IMR-90 (cell line): ENCODE measurements around the gene VCL. TPM values are rescaled to one million over a fixed set of nuclear protein-coding genes. Genes with fewer than 3 reads are reported as not detected.
A peak's percentile ranks its signal among the peaks of the same experiment; 100 is the strongest.

Experiments
- ATAC-seq: fragments of 200-7000 bp; cut with Tn5 transposase; 2 replicates; pipeline ENCODE4 v1.9.1; 2020; ENCODE audit warnings: low read depth, mild to moderate bottlenecking, moderate library complexity
- BruUV-seq: library from RNA; stranded (reverse); fragments of 400-500 nt; replicated peaks from 2 replicates; lab custom pipeline; 2021; lab: Mats Ljungman, UMichigan
- CTCF ChIA-PET: fragments of 300-600 bp; formaldehyde crosslinking; extraction: SDS; loops from one replicate; lab custom pipeline; 2021; ENCODE audit warnings: antibody characterized with exemption; lab: Yijun Ruan, JAX
- POLR2A ChIA-PET: fragments of 300-600 bp; sonication (Branson Sonifier 250); formaldehyde crosslinking; loops from one replicate; lab custom pipeline; 2022; ENCODE audit warnings: antibody characterized with exemption; ENCODE audit not compliant: unreplicated experiment; lab: Charles Lee
- DNase-seq: peaks from one replicate; pipeline ENCODE4 v3.0.0; 2013
- H2AFZ ChIP-seq: replicated peaks from 2 replicates; pipeline ENCODE3; 2013; ENCODE audit warnings: low read length, mild to moderate bottlenecking; ENCODE audit not compliant: poor library complexity
- H2AK5ac ChIP-seq: 2 replicates; pipeline ENCODE4 v1.6.1; 2013; ENCODE audit warnings: low read depth, low read length, inconsistent platforms
- H2AK9ac ChIP-seq: replicated peaks from 2 replicates; pipeline ENCODE3; 2013; ENCODE audit warnings: mild to moderate bottlenecking, low read depth, low read length, moderate library complexity; ENCODE audit not compliant: poor library complexity
- H2BK120ac ChIP-seq: 2 replicates; pipeline ENCODE4 v1.6.1; 2013; ENCODE audit warnings: low read depth, low read length, inconsistent platforms
- H2BK15ac ChIP-seq: 3 replicates; pipeline ENCODE4 v1.6.1; 2013; ENCODE audit warnings: low read depth, low read length, inconsistent platforms
- H2BK20ac ChIP-seq: 2 replicates; pipeline ENCODE4 v1.6.1; 2013; ENCODE audit warnings: low read depth, mild to moderate bottlenecking, inconsistent platforms, low read length, moderate library complexity
- H2BK5ac ChIP-seq: 2 replicates; pipeline ENCODE4 v1.6.1; 2013; ENCODE audit warnings: mild to moderate bottlenecking, low read depth, low read length, inconsistent platforms; ENCODE audit not compliant: poor library complexity, severe bottlenecking
- H3K14ac ChIP-seq: replicated peaks from 2 replicates; pipeline ENCODE4 v1.6.1; 2013; ENCODE audit warnings: low read depth, low read length, inconsistent platforms
- H3K18ac ChIP-seq: 2 replicates; pipeline ENCODE4 v1.6.1; 2013; ENCODE audit warnings: low read depth, low read length, control low read depth
- H3K23ac ChIP-seq: 2 replicates; pipeline ENCODE4 v1.6.1; 2013; ENCODE audit warnings: low read depth, low read length, inconsistent platforms
- H3K27ac ChIP-seq: 2 replicates; pipeline ENCODE4 v1.5.1; 2013; ENCODE audit warnings: mild to moderate bottlenecking, control low read depth, low read length; ENCODE audit not compliant: insufficient read depth
- H3K27me3 ChIP-seq: 2 replicates; pipeline ENCODE4 v1.6.1; 2013; ENCODE audit warnings: low read length; ENCODE audit not compliant: control insufficient read depth, insufficient read depth
- H3K36me3 ChIP-seq: 2 replicates; pipeline ENCODE4 v1.6.1; 2013; ENCODE audit warnings: low read length, mixed read lengths; ENCODE audit not compliant: control insufficient read depth, insufficient read depth
- H3K4ac ChIP-seq: 2 replicates; pipeline ENCODE4 v1.6.1; 2013; ENCODE audit warnings: low read depth, low read length, inconsistent platforms
- H3K4me1 ChIP-seq: 2 replicates; pipeline ENCODE4 v1.6.1; 2013; ENCODE audit warnings: low read length, mixed read lengths; ENCODE audit not compliant: control insufficient read depth, insufficient read depth
- H3K4me2 ChIP-seq: 2 replicates; pipeline ENCODE4 v1.6.1; 2013; ENCODE audit warnings: low read depth, mild to moderate bottlenecking, control low read depth, low read length, moderate library complexity
- H3K4me3 ChIP-seq: 2 replicates; pipeline ENCODE4 v1.5.1; 2013; ENCODE audit warnings: low read depth, mild to moderate bottlenecking, control low read depth, low read length, moderate library complexity; ENCODE audit not compliant: insufficient read depth
- H3K56ac ChIP-seq: 2 replicates; pipeline ENCODE4 v1.6.1; 2013; ENCODE audit warnings: low read length, inconsistent platforms; ENCODE audit not compliant: insufficient read depth; ENCODE audit errors: extremely low read depth
- H3K79me1 ChIP-seq, 2 experiments: 2 replicates each; pipeline ENCODE4 v1.6.1; 2013; ENCODE audit warnings: low read length in 2 of 2, inconsistent platforms in 1 of 2, low read depth in 1 of 2
- H3K9ac ChIP-seq: 2 replicates; pipeline ENCODE4 v1.6.1; 2013; ENCODE audit warnings: low read depth, low read length, control low read depth
- H3K9me1 ChIP-seq: 2 replicates; pipeline ENCODE4 v1.6.1; 2013; ENCODE audit warnings: low read length, inconsistent platforms; ENCODE audit not compliant: insufficient read depth
- H3K9me3 ChIP-seq: 2 replicates; pipeline ENCODE4 v1.6.1; 2013; ENCODE audit warnings: low read length; ENCODE audit not compliant: control insufficient read depth, insufficient read depth
- H4K20me1 ChIP-seq: 2 replicates; pipeline ENCODE4 v1.6.1; 2013; ENCODE audit warnings: low read length, inconsistent platforms; ENCODE audit not compliant: insufficient read depth
- H4K5ac ChIP-seq: 2 replicates; pipeline ENCODE4 v1.6.1; 2013; ENCODE audit warnings: mild to moderate bottlenecking, low read depth, low read length, control low read depth
- H4K8ac ChIP-seq, 2 experiments: 2 replicates each; pipeline ENCODE4 v1.6.1; 2013; ENCODE audit warnings: low read depth in 2 of 2, low read length in 2 of 2, control low read depth in 1 of 2, inconsistent platforms in 1 of 2
- H4K91ac ChIP-seq: 2 replicates; pipeline ENCODE4 v1.6.1; 2013; ENCODE audit warnings: low read depth, low read length, inconsistent platforms; ENCODE audit not compliant: insufficient read depth
- BHLHE40 ChIP-seq: fragments of 150-350 bp; IDR thresholded peaks from 2 replicates; pipeline ENCODE4 v1.6.1; 2016; ENCODE audit warnings: mild to moderate bottlenecking, low read depth, low read length
- CEBPB ChIP-seq: IDR thresholded peaks from 2 replicates; pipeline ENCODE4 v1.6.1; 2012; ENCODE audit warnings: low read depth, low read length, improper control_type of control experiment
- CHD1 ChIP-seq: IDR thresholded peaks from 2 replicates; pipeline ENCODE4 v1.6.1; 2012; ENCODE audit warnings: low read depth, low read length, improper control_type of control experiment
- FOS ChIP-seq: fragments of 150-350 bp; IDR thresholded peaks from 2 replicates; pipeline ENCODE4 v1.6.1; 2016; ENCODE audit warnings: low read depth, low read length
- MAZ ChIP-seq: IDR thresholded peaks from 2 replicates; pipeline ENCODE4 v1.6.1; 2012; ENCODE audit warnings: low read depth, mild to moderate bottlenecking, low read length, improper control_type of control experiment, moderate library complexity, borderline replicate concordance
- MXI1 ChIP-seq: IDR thresholded peaks from 2 replicates; pipeline ENCODE4 v1.6.1; 2012; ENCODE audit warnings: low read depth, mild to moderate bottlenecking, low read length, moderate library complexity, borderline replicate concordance
- POLR2A ChIP-seq: IDR thresholded peaks from 2 replicates; pipeline ENCODE4 v1.6.1; 2012; ENCODE audit warnings: mild to moderate bottlenecking, low read depth, low read length
- RAD21 ChIP-seq: IDR thresholded peaks from 2 replicates; pipeline ENCODE4 v1.6.1; 2012; ENCODE audit warnings: low read length, improper control_type of control experiment
- RFX5 ChIP-seq: IDR thresholded peaks from 2 replicates; pipeline ENCODE4 v1.8.0; 2012; ENCODE audit warnings: low read depth, mild to moderate bottlenecking, low read length, moderate library complexity
- WGBS, 2 experiments: methylation state at CpG; one replicate each; pipeline versions ENCODE4 v1.1.5 to v1.1.7; 2013; ENCODE audit warnings: missing lambda C conversion rate in 2 of 2; ENCODE audit not compliant: insufficient read length in 1 of 2; ENCODE audit errors: extremely low coverage in 2 of 2; 5-methylcytosine and 5-hydroxymethylcytosine counted together
- dilution Hi-C: fragments of 300-500 bp; cut with HindIII; formaldehyde crosslinking; loops from one replicate; pipeline ENCODE4 v1.14.3; 2018; ENCODE audit warnings: low sequenced_read_pairs; ENCODE audit not compliant: unreplicated experiment
- in situ Hi-C: fragments of 300-500 bp; cut with MboI; formaldehyde crosslinking; loops from 3 replicates; pipeline ENCODE4 v1.14.3; 2019; ENCODE audit warnings: low sequenced_read_pairs, inconsistent platforms, mixed read lengths
- intact Hi-C: fragments of 100-400 bp; cut with micrococcal nuclease; formaldehyde crosslinking; loops from 2 replicates; pipeline ENCODE4 v1.10.0; 2022
- polyA plus RNA-seq, 3 experiments: library from polyadenylated mRNA; depleted of rRNA; stranded (reverse); fragments of >200 nt; gene quantifications; 2 replicates each; pipeline ENCODE4 v1.2.3, GENCODE V29; 2012; ENCODE audit warnings: low replicate concordance in 1 of 3
- total RNA-seq: library from RNA; depleted of rRNA; stranded (reverse); fragments of >200 nt; gene quantifications from 2 replicates; pipeline ENCODE4 v1.2.3, GENCODE V29; 2012
- TF ChIP-seq, protein P1 (sequence below): fragments of 150-350 bp; IDR thresholded peaks from 2 replicates; pipeline ENCODE4 v1.6.1; 2016; ENCODE audit warnings: low read depth, mild to moderate bottlenecking, low read length, moderate library complexity, borderline replicate concordance
- TF ChIP-seq, protein P2 (sequence below): fragments of 150-350 bp; IDR thresholded peaks from 2 replicates; pipeline ENCODE4 v1.6.1; 2017; ENCODE audit warnings: mild to moderate bottlenecking, antibody characterized with exemption, low read length, low read depth
- TF ChIP-seq, protein P3 (sequence below): conservative IDR thresholded peaks from 2 replicates; pipeline ENCODE4 v1.5.1; 2012; ENCODE audit warnings: mild to moderate bottlenecking, low read depth, low read length, improper control_type of control experiment

The VCL gene
- total and polyA plus RNA-seq, 2 of the 4 experiments (the other 2 are of a cell fraction), result 227 to 283 TPM

DNA sequence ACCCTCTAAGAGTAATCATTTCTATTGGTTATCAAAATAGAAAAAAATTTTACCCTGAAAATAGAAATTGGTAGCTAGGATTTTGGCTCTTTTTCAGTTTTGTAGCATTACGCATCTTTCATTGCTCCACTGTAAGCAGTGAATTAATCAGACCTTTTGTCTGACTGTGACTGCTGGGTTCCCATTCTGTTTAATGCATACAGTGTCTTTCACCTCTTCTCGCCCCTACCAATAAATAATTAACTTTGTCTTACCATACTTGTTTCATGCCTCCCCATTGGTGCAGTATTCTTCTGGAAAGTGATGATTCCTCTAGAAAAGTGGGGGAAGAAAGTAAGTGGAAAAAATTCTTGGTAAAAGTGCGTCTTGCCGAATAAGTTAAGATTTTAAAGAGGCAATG, 79.5 kb downstream of the VCL start:
- H3K4me2 ChIP-seq, result 0 out of 2 replicates have a peak overlapping the region, but pooled peaks have one; percentile 20
- ChIA-PET CTCF (no interaction called here), POLR2A (no interaction called here)
- no peak overlapping the region for H3K4me3 ChIP-seq
- intact Hi-C loops, result no loop called here
- H3K4ac ChIP-seq, result no peak overlapping the region
- H3K23ac ChIP-seq, result no peak overlapping the region
- H3K79me1 ChIP-seq, result peaks cover 28 to 80% of the 10 kb centered on the region in 2 experiments
- DNase-seq, result no peak
- no peak overlapping the region for H3K14ac ChIP-seq
- H2BK5ac ChIP-seq, result peak overlapping the region; percentile 24
- H4K91ac ChIP-seq, result no peak overlapping the region
- no peak overlapping the region for H3K27ac ChIP-seq
- no peaks in the 10 kb centered on the region for H3K9me3 ChIP-seq
- in situ Hi-C loops, result no loop called here
- H4K20me1 ChIP-seq, result peaks cover 60% of the 10 kb centered on the region
- peaks cover 16% of the 10 kb centered on the region for H3K4me1 ChIP-seq
- H3K9ac ChIP-seq, result no peak overlapping the region
- ATAC-seq, result no peak
- H4K8ac ChIP-seq, result no peak overlapping the region
- WGBS, 2 experiments, result 100% methylated on average over 1 of the region's 4 CpGs; no CpG with 5 or more reads in 1 of the 2 experiments
- no peak overlapping the region for H2BK15ac ChIP-seq
- peak overlapping the region; percentile 46; the same call in 1 of the 2 replicates for H3K18ac ChIP-seq
- no peak overlapping the region for H2AK9ac ChIP-seq
- H4K5ac ChIP-seq, result no peak overlapping the region
- H3K56ac ChIP-seq, result no peak overlapping the region
- H2AFZ ChIP-seq, result no peak overlapping the region
- H3K9me1 ChIP-seq, result peaks cover 15% of the 10 kb centered on the region; the same call in 1 of the 2 replicates
- peaks cover 38% of the 10 kb centered on the region for H3K36me3 ChIP-seq
- H2BK120ac ChIP-seq, result no peak overlapping the region
- H2AK5ac ChIP-seq, result no peak overlapping the region
- peak overlapping the region; percentile 36; the same call in 1 of the 2 replicates for H2BK20ac ChIP-seq
- no TSS peak for BruUV-seq
- TF ChIP-seq CHD1, result no peak
- TF ChIP-seq, protein P1, sequence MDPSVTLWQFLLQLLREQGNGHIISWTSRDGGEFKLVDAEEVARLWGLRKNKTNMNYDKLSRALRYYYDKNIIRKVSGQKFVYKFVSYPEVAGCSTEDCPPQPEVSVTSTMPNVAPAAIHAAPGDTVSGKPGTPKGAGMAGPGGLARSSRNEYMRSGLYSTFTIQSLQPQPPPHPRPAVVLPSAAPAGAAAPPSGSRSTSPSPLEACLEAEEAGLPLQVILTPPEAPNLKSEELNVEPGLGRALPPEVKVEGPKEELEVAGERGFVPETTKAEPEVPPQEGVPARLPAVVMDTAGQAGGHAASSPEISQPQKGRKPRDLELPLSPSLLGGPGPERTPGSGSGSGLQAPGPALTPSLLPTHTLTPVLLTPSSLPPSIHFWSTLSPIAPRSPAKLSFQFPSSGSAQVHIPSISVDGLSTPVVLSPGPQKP, result no peak
- no peak for TF ChIP-seq MAZ
- no peak for TF ChIP-seq RAD21
- TF ChIP-seq, protein P2, sequence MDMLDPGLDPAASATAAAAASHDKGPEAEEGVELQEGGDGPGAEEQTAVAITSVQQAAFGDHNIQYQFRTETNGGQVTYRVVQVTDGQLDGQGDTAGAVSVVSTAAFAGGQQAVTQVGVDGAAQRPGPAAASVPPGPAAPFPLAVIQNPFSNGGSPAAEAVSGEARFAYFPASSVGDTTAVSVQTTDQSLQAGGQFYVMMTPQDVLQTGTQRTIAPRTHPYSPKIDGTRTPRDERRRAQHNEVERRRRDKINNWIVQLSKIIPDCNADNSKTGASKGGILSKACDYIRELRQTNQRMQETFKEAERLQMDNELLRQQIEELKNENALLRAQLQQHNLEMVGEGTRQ, result no peak
- TF ChIP-seq RFX5, result no peak
- TF ChIP-seq, protein P3, sequence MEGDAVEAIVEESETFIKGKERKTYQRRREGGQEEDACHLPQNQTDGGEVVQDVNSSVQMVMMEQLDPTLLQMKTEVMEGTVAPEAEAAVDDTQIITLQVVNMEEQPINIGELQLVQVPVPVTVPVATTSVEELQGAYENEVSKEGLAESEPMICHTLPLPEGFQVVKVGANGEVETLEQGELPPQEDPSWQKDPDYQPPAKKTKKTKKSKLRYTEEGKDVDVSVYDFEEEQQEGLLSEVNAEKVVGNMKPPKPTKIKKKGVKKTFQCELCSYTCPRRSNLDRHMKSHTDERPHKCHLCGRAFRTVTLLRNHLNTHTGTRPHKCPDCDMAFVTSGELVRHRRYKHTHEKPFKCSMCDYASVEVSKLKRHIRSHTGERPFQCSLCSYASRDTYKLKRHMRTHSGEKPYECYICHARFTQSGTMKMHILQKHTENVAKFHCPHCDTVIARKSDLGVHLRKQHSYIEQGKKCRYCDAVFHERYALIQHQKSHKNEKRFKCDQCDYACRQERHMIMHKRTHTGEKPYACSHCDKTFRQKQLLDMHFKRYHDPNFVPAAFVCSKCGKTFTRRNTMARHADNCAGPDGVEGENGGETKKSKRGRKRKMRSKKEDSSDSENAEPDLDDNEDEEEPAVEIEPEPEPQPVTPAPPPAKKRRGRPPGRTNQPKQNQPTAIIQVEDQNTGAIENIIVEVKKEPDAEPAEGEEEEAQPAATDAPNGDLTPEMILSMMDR, result no peak
- TF ChIP-seq CEBPB, result no peak
- no peak for TF ChIP-seq BHLHE40
- no peak for TF ChIP-seq MXI1
- TF ChIP-seq FOS, result no peak
- no peak for TF ChIP-seq POLR2A
- dilution Hi-C loops, result no loop called here
- no peaks in the 10 kb centered on the region for H3K27me3 ChIP-seq
